ENCODE measurements around the gene SH3PXD2A.
"Not testable (repeated sequence)": the region's sequence is repeated elsewhere in the genome, so short reads cannot be mapped to it uniquely, and the experiment has no call there.

SH3PXD2A gene

DNA sequence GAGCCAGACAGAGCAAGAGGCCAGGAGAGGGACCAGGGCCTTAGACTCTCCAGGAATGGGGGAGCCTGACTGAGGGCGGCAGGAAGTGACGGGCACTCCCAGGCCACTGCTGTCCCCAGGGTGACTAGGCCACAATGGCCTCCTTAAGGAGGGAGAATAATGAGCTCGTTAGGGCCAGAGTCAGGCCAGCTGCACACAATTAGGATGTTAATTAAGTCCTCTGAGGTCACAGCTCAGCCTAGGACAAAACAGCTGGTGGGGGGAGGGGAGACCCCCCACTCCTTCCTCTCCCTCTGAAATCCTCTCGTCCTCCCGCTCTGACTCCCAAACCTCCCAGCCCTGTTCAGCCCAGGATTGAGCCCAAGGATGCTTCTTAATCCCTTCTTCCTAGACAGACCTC, 218.9 kb downstream of the SH3PXD2A start:
- DNase-seq, result no peak

DNA sequence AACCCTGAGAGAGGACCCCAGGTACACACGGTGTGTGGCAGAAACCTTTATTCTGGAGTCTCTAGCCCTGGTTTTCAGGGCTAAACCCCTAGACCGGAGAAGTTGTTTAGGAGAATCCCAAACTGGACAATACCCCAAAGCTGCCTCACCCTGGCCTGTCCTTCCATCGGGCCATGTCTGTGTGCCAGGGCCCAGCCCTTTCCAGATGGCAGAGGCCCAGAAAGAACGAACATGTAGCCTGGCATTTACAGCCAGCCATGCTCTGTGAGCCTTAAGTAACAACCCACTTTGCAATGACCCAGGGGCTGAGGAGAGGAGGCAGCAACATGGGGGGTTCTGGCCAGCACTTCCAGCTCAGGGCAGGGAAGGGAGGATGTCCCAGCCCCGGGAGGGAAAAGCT, 219.8 kb downstream of the SH3PXD2A start:
- DNase-seq, result no peak

- DNase-seq, result no peak
Measured at GRCh38 chr10:103633846-103634245, 221.5 kb downstream of the SH3PXD2A start.

- not testable (repeated sequence) for DNase-seq
Measured at GRCh38 chr10:103632871-103633270, 222.5 kb downstream of the SH3PXD2A start.

DNA sequence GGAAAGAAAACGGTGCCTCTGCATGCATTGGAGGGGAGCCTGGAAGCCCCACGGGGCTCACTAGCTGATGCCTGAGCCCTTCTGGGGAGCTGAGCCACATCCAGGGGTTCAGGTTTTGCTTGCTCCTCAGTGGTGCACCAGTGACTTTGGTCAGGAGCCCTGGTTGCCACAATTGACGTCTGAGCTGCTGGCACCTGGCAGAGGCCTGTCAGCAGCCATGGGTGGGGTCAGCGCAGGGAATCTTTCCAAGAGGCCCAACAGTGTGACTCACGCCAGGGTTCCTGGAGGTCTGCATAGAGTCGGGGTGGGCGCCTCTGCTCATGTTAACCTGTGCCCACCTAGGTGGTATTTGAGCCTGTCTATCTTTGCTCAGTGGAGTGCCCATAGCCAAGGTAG, 223.1 kb downstream of the SH3PXD2A start:
- DNase-seq, result no peak

- no peak for DNase-seq
Measured at GRCh38 chr10:103630156-103630555, 225.2 kb downstream of the SH3PXD2A start.

- DNase-seq, result no peak
Measured at GRCh38 chr10:103629581-103629980, 225.8 kb downstream of the SH3PXD2A start.

- DNase-seq, result no peak
Measured at GRCh38 chr10:103627893-103628292, 227.5 kb downstream of the SH3PXD2A start.

GRCh38 chr10:103627111-103627892, 228.1 kb downstream of the SH3PXD2A start:
- DNase-seq, result no peak

DNA sequence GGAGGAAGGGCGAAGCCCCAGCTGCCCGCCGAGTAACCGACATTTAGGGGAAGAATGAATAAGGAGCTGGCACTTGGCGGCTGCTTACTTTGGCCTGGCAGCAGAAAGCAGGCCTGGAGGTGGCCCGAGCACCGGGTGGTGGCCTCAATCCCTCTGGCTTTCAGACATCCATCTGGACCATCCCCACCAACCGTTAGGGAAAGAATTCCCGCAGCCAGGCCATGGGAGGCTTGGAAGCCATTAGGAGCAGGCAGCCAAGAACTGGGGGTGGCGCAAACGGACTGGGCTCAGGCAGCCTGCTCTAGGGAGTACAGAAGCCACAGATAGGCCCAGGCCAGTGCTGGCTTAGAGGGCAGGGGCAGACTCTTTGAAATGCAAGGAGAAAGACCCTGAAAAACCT, 229.2 kb downstream of the SH3PXD2A start:
- no peak for DNase-seq

DNA sequence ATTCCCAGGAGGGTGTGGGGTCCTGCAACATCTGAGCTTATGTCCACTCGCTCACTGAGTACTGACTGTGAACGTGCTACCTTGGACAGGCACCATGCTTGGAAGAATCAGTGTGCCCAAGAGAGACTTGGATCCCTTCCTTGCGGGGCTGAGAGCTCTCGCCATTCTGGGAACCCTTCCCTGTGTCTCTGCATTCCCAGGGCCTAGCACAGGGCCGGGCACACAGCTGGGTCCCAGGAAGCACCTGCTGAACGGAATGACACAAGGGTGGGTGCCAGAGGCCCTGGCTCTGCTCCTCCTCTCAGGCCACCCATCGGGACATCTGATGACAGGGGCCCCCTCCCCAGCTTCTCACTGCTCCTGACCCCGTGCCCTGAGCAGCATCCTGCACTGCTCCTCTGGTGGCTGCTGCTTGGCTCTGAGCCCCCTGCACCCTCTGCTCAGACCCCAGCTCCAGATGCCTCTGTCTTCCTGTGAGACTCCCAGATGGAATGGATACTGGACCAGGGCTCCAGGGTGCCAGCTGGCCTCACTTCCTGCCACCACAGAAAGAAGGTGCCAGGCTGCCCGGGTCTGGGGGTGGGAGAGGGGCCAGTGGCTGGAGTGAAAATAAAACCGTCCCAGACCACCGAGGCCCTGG, 232.3 kb downstream of the SH3PXD2A start:
- no peak for DNase-seq

DNA sequence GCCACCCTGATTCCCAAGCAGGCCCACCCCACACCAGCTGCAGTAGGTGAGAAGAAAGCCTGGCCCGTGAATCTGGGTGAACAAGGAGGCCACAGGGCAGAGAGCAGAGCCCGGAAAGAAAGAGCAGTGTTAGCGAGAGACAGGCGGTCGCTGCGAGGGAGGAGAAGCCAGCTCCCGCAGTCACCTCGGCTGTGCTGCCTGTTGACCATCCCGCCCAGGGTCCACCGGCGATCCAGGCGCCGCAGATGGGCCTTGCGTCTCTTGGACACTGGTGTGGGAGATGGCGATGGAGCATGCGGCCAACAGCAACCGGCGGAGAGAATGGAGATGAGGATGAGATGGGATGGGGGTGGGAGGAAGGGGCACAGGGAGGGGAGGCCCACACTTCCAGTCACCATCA, 233.1 kb downstream of the SH3PXD2A start:
- no peak for DNase-seq

- no peak for DNase-seq
Measured at GRCh38 chr10:103621783-103622125, 233.6 kb downstream of the SH3PXD2A start.

- DNase-seq, result no peak
Measured at GRCh38 chr10:103620891-103621782, 234.2 kb downstream of the SH3PXD2A start.

DNA sequence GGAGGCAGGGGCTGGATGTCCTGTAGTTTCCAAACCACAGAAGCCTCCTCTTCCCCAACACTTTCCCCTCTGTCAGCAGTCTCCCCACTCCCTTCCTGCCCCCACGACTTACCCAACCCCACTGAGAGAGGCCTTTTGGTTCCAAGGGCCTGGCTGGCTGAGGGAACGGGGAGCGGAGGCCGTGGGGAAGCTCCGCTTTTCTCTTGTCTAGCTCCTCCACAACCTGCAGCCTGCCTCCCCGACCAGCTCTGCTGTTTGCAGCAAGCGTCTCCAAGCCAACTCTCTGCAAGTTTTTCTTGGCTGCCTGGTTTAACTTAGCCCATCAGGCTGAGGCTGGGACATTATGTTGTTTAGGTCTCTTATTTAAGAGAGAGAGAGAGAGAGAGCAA, 235.0 kb downstream of the SH3PXD2A start:
- DNase-seq, result no peak

GRCh38 chr10:103619424-103620351, 235.7 kb downstream of the SH3PXD2A start:
- no peak for DNase-seq

- DNase-seq, result no peak
Measured at GRCh38 chr10:103618575-103619423, 236.6 kb downstream of the SH3PXD2A start.

DNA sequence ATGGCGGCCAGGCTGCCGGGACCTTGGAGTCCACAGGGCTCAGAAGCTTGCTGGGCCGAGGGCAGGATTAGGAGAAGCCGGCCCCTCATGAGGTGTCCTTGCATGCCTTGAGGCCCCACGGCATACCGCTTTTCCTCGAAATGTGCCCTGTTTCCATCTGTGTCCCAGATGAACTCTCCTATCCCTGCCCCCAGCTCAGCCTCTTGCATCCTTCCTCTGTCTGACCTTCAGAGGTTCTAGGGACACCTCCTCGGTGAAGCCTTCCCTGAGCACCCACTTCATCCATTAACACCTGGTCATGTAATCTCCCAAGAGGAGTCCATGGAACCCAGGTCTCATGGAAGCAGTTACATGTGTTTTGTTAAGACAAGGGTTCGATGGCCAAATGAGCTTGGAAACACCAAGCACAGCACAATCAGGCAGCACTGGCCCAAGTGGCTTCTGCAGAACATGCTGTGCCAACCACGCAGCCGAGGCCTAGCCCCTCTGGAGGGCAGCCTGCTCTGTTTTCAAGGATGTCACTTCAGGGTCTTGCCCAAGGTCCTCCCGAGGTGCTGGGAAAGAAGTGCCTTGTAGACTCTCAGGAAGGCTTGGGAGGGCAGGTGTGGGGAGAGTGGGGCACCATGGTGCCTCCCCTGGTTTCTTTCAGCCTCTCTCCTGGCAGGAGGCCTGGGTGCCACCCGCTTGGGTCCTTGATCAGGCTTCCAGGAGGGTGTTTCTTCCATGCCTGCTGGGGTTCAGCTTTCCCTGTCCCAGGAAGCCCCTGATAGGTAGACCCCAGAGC, 237.6 kb downstream of the SH3PXD2A start:
- DNase-seq, result no peak

DNA sequence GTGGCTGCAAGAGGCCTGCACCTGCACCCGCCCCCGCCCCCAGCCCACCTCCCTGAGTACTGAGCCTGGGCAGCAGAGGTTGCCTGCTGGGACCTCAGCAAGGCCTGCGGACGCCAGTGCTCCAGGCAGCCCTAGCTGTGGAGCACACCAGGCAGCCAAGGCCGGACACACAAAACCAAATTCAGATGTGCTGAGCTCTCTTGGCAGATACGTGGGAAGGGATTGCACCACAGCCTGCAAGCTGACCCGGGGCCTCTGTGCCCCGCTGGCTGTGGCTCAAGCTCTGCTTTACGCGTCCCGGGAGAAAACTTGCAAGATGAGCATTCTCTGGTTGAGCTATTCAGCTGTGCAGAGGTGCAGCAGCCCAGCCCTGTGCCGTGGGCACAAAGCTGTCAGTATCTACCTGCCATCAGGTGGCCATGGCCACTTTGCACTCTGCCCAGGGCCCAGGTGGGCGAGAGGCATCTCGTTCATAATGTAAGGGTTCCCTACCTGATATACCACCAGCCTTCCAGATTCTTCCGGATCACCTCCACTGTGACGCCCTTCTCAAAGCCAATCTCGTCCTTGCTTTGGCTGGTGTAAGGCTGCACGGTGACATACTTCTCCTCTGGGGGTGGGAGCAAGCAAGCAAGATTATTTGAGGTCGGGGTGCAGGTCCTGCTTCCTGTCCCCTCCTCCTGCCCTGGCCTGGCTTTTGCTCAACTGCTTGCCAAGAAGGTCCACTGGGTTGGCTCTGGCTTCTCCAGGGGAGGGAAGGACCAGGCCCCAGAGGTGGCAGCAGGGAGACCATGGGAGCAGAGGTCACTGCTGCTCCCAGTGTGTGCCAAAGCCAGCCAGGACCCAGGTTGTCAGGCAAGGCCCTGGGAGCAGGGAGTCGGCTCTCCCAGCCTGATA, 238.4 kb downstream of the SH3PXD2A start:
- no peak for DNase-seq
